ENCODE measurements around the gene SLC31A2.
A peak's percentile ranks its signal among the peaks of the same experiment; 100 is the strongest.

SLC31A2 gene

GRCh38 chr9:113187929-113188595, 37.3 kb downstream of the SLC31A2 start:
- DNase-seq = peak; percentile 6 to 60

GRCh38 chr9:113192455-113192854, 41.6 kb downstream of the SLC31A2 start:
- DNase-seq = no peak

GRCh38 chr9:113199683-113200329, 49.0 kb downstream of the SLC31A2 start:
- no peak for DNase-seq

GRCh38 chr9:113205432-113205831, 54.6 kb downstream of the SLC31A2 start:
- no peak for DNase-seq

- DNase-seq = no peak
Measured at GRCh38 chr9:113205861-113206260, 55.1 kb downstream of the SLC31A2 start.

GRCh38 chr9:113210815-113211214, 60.0 kb downstream of the SLC31A2 start:
- no peak for DNase-seq
